HG02610 (cell line): ENCODE results near the gene LINGO1.

Source experiments
- ATAC-seq: cut with Tn5 transposase; IDR thresholded peaks from one replicate; pipeline ENCODE4 v1.9.1; 2021; ENCODE audit warnings: mild to moderate bottlenecking, moderate library complexity; ENCODE audit not compliant: unreplicated experiment

The LINGO1 gene

GRCh38 chr15:77573802-77574201 lies 58.9 kb downstream of the LINGO1 start:
- no peak for ATAC-seq

GRCh38 chr15:77572186-77572585 lies 60.5 kb downstream of the LINGO1 start:
- no peak for ATAC-seq

DNA sequence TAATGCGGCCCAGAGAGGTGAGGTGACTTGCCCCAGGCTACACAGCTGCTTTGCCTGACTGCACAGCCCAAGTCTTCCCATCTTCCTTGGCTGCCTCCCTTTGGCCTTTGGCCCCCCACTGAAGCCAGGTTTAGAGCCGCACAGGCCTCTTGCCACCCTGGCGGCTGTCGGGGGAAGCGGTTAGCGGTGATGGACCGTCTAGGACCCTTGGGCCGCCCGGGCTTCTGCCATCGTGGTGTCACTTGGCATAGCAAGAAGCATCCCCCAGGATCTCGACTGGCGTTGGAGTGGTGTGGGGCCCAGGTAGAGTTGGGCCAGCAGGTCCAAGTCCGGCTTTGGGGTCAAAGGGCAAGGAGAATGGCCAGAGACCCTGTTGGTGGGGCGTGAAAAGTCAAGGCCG lies 61.0 kb downstream of the LINGO1 start:
- ATAC-seq: no peak

DNA sequence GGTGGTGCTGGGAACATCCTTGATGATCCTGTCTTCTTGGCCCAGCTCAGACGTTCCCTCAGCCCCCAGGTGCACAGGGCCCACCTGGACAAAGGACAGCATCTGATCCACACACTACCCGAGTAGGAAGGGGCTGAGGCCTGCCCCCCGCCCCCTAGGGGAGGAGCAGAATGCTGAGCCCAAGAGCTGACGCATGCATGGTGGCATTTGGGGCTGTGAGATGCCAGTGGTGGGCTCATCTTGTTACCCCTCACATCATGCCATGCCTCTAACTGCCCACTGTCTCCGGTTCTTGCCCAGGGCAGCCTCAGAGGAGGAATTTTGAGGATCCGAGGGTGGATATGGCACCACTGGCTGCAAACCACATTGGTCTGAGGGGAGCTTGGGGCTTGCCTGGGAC lies 61.5 kb downstream of the LINGO1 start:
- ATAC-seq: no peak

DNA sequence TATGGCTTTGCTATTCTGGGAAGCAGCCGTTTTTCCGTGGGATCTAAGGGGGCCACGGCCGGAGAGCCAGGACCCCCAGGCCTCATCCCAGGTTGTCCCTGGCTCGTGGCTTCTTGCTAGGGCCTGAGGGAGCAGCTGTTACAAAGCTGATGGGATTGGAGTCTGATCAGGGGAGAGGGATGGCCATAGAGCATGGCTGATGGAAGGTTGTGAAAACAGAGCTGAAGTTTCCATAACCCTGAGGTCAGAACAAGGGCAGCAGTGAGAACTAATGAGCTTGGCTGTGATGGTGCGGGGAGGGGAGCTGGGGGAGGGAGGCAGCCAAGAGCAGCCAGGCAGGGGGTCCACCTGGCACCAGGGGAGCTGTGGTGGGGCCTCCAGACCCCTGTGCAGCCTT lies 63.0 kb downstream of the LINGO1 start:
- ATAC-seq: no peak

GRCh38 chr15:77568973-77569728 lies 63.6 kb downstream of the LINGO1 start:
- ATAC-seq: no peak

GRCh38 chr15:77568014-77568972 lies 64.4 kb downstream of the LINGO1 start:
- no peak for ATAC-seq

DNA sequence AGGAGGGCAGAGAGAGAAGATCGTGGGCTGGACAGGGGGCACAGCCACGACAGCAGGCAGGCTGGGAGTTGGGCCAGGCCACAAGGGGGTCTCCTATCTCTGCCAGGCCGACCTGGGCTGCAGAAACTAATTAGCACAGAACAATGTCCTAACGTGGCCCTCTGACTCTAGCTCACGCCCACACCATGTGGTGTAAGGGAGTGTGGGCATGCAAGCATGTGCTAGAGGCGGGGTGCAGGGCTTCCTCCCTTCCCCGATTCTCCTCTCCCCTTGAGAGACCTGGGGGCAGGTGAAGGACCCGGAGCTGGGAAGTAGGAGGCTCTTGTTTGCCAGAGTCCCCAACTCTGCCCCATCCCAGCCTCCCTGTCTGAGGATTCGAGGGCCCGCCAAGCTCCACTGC lies 65.5 kb downstream of the LINGO1 start:
- no peak for ATAC-seq

DNA sequence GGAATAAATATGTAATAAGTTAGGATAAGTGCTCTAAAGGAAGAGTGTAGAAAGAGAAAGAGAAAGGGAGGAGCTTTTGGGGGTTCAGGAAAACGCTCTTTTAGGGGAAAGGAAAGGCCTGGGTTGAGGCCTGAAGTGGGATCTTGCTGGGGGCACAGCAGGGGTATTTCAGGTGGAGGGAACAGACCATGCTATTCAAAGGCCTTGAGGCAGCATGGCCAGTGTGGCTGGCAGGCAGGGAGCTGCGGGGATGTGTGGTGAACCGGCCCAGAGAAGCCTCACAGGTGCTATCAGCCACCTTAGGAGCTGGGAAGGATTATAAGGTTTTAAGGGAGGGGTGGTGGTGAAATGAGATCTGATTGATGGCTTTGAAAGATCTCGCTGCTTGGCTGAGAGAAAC lies 66.6 kb downstream of the LINGO1 start:
- no peak for ATAC-seq

DNA sequence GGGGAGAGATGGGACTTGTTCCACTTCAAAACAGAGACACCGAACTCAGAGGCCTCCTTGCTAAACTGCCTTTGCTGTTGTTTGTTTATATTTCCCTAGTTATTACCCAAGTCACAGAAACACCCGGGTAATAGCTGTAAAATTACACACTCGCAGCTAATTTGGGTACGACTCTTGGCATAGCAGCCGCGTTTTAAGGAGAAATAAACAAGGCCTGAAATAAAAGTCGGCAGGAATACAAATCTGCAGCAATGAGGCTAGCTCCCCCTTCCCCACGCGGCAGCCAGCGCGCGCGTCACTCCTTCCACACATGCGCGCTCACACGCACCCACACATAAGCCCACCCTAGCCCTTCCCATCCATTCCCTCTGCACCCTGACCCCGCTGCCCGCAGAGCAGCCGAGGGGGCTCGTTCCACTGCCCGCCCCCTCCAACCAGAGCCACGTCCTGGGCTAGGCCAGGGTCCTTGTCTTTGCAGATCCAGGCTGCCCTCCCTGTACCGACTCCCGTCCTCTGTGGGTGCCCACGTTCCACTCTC lies 67.3 kb downstream of the LINGO1 start:
- ATAC-seq: no peak

- ATAC-seq: no peak
Observed at GRCh38 chr15:77564938-77565337, 67.8 kb downstream of the LINGO1 start.

DNA sequence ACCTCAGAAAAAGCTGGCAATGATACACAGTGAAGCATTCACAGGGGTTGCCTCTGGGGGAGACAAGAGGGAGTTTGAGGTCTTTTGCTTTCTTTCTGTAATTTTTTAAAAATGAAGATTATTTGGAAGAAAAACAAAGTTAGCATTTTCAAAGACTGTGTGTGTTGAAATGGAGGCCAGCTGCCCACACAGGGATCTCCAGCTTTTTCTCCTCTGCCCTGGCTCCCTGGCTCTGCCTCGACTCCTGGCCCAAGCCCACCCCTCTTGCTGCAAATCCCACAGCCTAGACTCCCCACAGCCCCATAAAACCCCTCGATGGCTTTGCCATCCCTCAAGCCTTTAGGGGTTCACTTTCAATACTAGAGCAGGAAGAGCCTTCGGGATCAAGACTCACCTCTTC lies 68.4 kb downstream of the LINGO1 start:
- ATAC-seq: no peak

GRCh38 chr15:77563623-77564156 lies 69.0 kb downstream of the LINGO1 start:
- ATAC-seq: no peak
